Aorta (tissue), 5 donors: ENCODE measurements around the gene BCO1. TPM values are rescaled to one million over a fixed set of nuclear protein-coding genes. Genes with fewer than 3 reads are reported as not detected.

ENCODE experiments used
- ATAC-seq: fragments of 200-7000 bp; cut with Tn5 transposase; one replicate; pipeline ENCODE4 v1.9.1; 2022; ENCODE audit warnings: moderate library complexity; ENCODE audit not compliant: low FRiP score
- DNase-seq, 2 donors: peaks; one replicate each; pipeline ENCODE4 v3.0.0-alpha.2; 2020
- H3K27ac ChIP-seq, 2 donors: one replicate each; pipeline ENCODE4 v1.5.1; 2013; ENCODE audit warnings: low read length in 2 of 2, mild to moderate bottlenecking in 2 of 2, moderate library complexity in 2 of 2, control low read depth in 1 of 2, inconsistent platforms in 1 of 2, low read depth in 1 of 2
- H3K27me3 ChIP-seq, 2 donors: one replicate each; pipeline ENCODE4 v1.6.1; 2013; ENCODE audit warnings: control low read depth in 1 of 2, low read length in 1 of 2, mild to moderate bottlenecking in 1 of 2, moderate library complexity in 1 of 2; ENCODE audit not compliant: insufficient read depth in 2 of 2, control insufficient read depth in 1 of 2
- H3K36me3 ChIP-seq, 2 donors: one replicate each; pipeline ENCODE4 v1.6.1; 2013; ENCODE audit warnings: control low read depth in 1 of 2, low read length in 1 of 2, mild to moderate bottlenecking in 1 of 2; ENCODE audit not compliant: insufficient read depth in 2 of 2, control insufficient read depth in 1 of 2
- H3K4me1 ChIP-seq, 2 donors: one replicate each; pipeline ENCODE4 v1.6.1; 2013; ENCODE audit warnings: low read length in 2 of 2, control low read depth in 1 of 2, mild to moderate bottlenecking in 1 of 2, moderate library complexity in 1 of 2; ENCODE audit not compliant: insufficient read depth in 2 of 2, control insufficient read depth in 1 of 2
- H3K4me3 ChIP-seq, 2 donors: one replicate each; pipeline ENCODE4 v1.5.1; 2013; ENCODE audit warnings: low read length in 2 of 2, control low read depth in 1 of 2, mild to moderate bottlenecking in 1 of 2
- H3K9me3 ChIP-seq: one replicate; pipeline ENCODE4 v1.6.1; 2013; ENCODE audit warnings: mild to moderate bottlenecking, low read length; ENCODE audit not compliant: control insufficient read depth
- WGBS, 2 donors: extraction: QIAGEN DNeasy Blood & Tissue Kit; methylation state at CpG; one replicate each; pipeline ENCODE4 v1.1.7; 2013; 5-methylcytosine and 5-hydroxymethylcytosine counted together
- intact Hi-C, 2 donors: fragments of 100-400 bp; cut with DNase I; formaldehyde crosslinking; loops; one replicate each; pipeline versions ENCODE4 v1.14.2 to v1.15.0; 2022
- polyA plus RNA-seq, 2 donors: library from polyadenylated mRNA; stranded (reverse); fragments of 200-250 nt; gene quantifications; one replicate each; pipeline ENCODE4 v1.2.3, GENCODE V29; 2013
- total RNA-seq, 2 donors: library from RNA; stranded (reverse); fragmentation: NEBNext Ultra II Directional; extraction: Animal tissue kit (Norgen Biotek cat#: 25700); gene quantifications; one replicate each; pipeline ENCODE4 v1.2.1, GENCODE V29; 2021
- donor health status: healthy with polysubstance abuse.
- donor health status: Bipolar disorder and iron deficiency.
- donor health status: DM: no; HTN: no; CAD: no.
- donor health status: DM: no; HTN: no; CAD: no.
- donor health status: DM: yes; HTN: yes; CAD: no.

Gene BCO1
- total and polyA plus RNA-seq, 4 donors, result 3.5 TPM; not detected in 3

DNA sequence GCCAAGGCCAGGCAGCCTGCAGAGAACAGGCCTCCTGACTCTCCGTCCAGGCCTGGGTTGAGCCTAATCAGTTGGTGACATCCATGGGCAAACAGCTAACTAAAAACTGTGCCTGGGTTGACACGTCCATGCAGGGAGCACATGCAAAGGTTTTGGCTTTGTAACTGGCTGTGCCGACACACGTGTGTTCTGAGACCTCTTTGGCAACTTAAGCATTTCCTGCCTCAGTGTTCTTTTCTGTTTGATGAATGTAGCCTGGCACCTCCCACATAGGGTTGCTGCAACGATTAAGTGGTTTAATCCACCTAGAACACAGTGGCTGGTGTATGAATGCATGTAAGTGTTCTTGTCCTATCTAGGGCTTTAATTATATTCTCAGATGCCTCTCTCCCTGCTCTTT lies 3.2 kb downstream of the BCO1 start:
- H3K9me3 ChIP-seq, result no peaks in the 10 kb centered on the region
- DNase-seq (no peak), ATAC-seq (no peak)
- no peaks in the 10 kb centered on the region for H3K27me3 ChIP-seq
- H3K4me3 ChIP-seq, result no peak overlapping the region
- H3K27ac ChIP-seq, result no peak overlapping the region
- intact Hi-C loops, result no loop called here
- no peaks in the 10 kb centered on the region for H3K4me1 ChIP-seq
- 85 to 88% methylated on average over 5 of the region's 5 CpGs for WGBS, 2 donors
- no peaks in the 10 kb centered on the region for H3K36me3 ChIP-seq

DNA sequence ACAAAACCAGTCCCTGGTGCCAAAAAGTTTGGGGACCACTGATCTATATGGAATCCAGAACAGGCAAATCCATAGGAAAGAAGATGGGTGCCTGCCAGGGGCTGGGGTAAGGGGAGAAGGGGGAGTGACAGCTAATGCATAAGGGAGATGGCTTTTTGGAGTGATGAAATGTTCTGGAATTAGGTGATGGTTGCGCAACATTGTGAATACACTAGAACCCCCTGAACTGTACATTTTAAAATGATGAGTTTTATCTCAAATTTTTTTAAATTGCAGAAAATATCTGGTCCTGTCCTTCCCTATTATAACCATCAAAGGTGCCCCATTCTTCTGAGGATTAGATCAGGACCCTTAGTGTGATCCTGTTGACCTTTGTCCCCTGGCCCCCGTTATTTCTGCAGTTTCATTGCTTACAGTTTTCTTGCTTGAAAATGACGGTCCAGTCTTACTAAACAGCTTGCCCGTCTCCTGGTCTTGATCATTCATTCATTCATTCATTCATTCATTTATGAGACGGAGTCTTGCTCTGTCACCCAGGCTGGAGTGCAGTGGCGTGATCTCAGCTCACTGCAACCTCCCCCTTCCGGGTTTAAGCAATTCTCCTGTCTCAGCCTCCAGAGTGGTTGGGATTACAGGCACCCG lies 4.6 kb downstream of the BCO1 start:
- no peak overlapping the region for H3K27ac ChIP-seq

DNA sequence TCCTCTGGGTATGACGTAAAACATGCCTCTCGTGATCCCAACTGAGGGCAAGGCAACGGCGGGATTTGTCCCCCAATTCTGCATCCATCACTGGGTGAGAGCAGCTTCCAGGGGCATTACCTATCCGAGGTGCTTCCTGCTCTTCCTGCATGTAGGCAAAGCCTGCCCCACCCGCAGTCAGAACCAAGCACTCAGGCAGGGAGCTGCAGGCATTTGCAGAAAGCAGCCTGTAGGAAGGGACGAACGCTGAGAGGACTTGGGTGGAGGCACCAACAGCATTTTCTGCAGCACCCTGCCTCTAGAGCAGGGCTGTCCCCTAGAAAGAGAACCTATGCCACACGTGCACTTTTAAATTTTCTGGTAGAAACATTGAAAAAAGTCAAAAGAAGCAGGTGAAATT lies 5.5 kb downstream of the BCO1 start:
- DNase-seq, result no peak
- no peak overlapping the region for H3K4me3 ChIP-seq
- no peaks in the 10 kb centered on the region for H3K27me3 ChIP-seq
- no peak overlapping the region for H3K27ac ChIP-seq
- intact Hi-C loops, result no loop called here
- no peaks in the 10 kb centered on the region for H3K9me3 ChIP-seq
- no peaks in the 10 kb centered on the region for H3K4me1 ChIP-seq
- ATAC-seq, result no peak
- H3K36me3 ChIP-seq, result no peaks in the 10 kb centered on the region
- 53 to 57% methylated on average over 9 of the region's 9 CpGs for WGBS, 2 donors

More for the DNA sequence above, 4.6 kb downstream of the BCO1 start:
- intact Hi-C loops, result no loop called here
- ATAC-seq, result no peak
- H3K9me3 ChIP-seq, result no peaks in the 10 kb centered on the region
- H3K4me3 ChIP-seq, result no peak overlapping the region
- no peaks in the 10 kb centered on the region for H3K4me1 ChIP-seq
- no peaks in the 10 kb centered on the region for H3K27me3 ChIP-seq
- H3K36me3 ChIP-seq, result no peaks in the 10 kb centered on the region
- 85 to 87% methylated on average over 8 of the region's 8 CpGs for WGBS, 2 donors
- DNase-seq, result no peak

DNA sequence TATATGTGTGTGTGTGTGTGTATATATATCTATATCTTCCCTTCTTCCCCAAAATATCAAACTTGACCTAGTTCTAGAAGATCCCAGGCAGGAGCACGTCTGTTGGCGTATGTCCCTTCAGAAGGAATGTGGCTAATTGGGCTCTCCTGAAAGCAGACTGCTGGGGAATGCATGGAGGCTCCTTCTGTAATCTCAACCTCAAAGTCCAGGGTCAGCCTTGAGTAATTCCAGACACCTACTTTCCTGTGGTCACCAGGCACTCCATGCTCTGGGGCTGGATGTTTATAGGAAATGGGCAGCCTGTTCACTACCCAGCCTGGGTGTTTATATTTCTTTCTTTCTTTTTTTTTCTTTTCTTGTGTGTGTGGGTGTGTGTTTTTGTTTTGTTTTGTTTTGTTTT lies 13.4 kb downstream of the BCO1 start:
- Histone ChIP-seq H3K36me3 (no peaks in the 10 kb centered on the region), H3K4me1 (no peaks in the 10 kb centered on the region), H3K4me3 (no peak overlapping the region), H3K27ac (no peak overlapping the region), H3K9me3 (no peaks in the 10 kb centered on the region), H3K27me3 (no peaks in the 10 kb centered on the region)
- intact Hi-C loops, result no loop called here
- DNase-seq, result no peak
- 67 to 73% methylated on average over 2 of the region's 2 CpGs for WGBS, 2 donors
- ATAC-seq, result no peak

DNA sequence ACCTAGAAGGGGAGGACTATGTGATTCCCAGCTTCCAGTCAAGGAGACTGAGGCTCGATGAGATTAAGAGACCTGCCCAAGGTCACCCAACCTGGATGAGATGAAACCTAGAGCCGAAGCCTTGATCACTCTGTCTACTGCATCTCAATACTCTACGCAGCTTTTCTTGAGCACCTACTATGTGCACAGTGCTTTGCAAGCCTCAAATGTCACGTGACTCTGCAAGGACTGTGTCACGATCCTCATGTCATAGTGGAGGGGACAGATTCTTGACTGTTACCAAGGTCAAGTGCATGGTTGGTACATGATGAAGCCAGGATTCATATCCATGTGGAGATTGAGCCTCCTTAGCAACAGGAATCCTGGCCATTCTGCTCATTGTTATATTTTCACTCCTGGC lies 14.7 kb downstream of the BCO1 start:
- Histone ChIP-seq H3K9me3 (no peaks in the 10 kb centered on the region), H3K27me3 (no peaks in the 10 kb centered on the region), H3K36me3 (no peaks in the 10 kb centered on the region), H3K4me1 (no peaks in the 10 kb centered on the region), H3K4me3 (no peak overlapping the region), H3K27ac (no peak overlapping the region)
- ATAC-seq (no peak), DNase-seq (no peak)
- WGBS, 2 donors, result 89 to 94% methylated on average over 5 of the region's 5 CpGs
- intact Hi-C loops, result no loop called here

DNA sequence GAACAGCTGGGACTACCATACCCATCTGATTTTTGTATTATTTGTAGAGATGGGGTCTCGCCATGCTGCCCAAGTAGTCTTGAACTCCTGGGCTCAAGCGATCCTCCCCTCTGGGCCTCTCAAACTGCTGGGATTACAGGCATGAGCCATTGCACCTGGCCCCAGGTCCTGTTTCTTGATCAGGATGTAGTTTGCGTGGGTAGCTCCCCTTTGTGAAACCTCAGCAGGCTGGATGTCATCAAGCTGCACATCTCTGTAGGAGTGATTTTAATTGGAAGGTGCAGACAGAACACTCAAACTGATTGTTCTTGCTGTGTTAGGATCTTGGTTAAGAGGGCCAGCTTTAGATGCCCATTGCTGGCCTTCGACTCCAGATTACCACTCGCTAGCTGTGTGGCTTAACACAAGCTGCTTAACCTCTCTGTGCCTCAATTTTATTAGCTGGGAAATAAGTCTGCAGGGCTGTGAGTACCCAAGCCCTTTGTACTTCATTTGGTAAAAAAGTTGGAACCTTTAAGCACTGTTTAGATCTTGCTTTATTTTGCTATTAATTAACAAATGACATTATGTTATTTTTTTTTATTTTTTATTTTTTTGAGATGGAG lies 16.5 kb downstream of the BCO1 start:
- H3K27me3 ChIP-seq, result no peaks in the 10 kb centered on the region
- DNase-seq, result no peak
- H3K4me1 ChIP-seq, result no peaks in the 10 kb centered on the region
- H3K36me3 ChIP-seq, result no peaks in the 10 kb centered on the region
- no peak for ATAC-seq
- no peak overlapping the region for H3K27ac ChIP-seq
- no peak overlapping the region for H3K4me3 ChIP-seq
- 94% methylated on average over 5 of the region's 5 CpGs for WGBS, 2 donors
- intact Hi-C loops, result no loop called here
- H3K9me3 ChIP-seq, result no peaks in the 10 kb centered on the region

DNA sequence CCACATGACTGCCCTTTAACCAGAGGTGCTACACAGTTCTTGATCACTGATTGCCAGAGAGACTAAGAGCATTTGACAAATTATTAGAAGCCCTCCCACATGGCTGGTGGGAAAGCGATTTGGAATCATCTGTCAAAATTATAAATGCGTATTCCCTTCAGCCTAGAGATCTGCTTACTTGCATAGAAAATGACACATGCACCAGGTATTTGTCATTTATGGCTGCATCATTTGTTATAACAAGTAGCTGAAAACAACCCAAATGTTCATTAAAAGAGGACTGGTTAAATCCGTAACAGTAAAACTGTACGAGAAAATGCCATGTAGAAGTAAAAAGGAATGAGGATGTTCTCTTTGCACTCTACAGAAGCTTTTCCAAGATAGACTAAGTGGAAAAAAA lies 21.4 kb downstream of the BCO1 start:
- H3K27ac ChIP-seq, result no peak overlapping the region
- ATAC-seq (no peak), DNase-seq (no peak)
- no peaks in the 10 kb centered on the region for H3K9me3 ChIP-seq
- no peaks in the 10 kb centered on the region for H3K36me3 ChIP-seq
- no peaks in the 10 kb centered on the region for H3K27me3 ChIP-seq
- WGBS, 2 donors, result 78 to 80% methylated on average over 4 of the region's 4 CpGs
- intact Hi-C loops, result no loop called here
- no peak overlapping the region for H3K4me3 ChIP-seq
- H3K4me1 ChIP-seq, result no peaks in the 10 kb centered on the region

DNA sequence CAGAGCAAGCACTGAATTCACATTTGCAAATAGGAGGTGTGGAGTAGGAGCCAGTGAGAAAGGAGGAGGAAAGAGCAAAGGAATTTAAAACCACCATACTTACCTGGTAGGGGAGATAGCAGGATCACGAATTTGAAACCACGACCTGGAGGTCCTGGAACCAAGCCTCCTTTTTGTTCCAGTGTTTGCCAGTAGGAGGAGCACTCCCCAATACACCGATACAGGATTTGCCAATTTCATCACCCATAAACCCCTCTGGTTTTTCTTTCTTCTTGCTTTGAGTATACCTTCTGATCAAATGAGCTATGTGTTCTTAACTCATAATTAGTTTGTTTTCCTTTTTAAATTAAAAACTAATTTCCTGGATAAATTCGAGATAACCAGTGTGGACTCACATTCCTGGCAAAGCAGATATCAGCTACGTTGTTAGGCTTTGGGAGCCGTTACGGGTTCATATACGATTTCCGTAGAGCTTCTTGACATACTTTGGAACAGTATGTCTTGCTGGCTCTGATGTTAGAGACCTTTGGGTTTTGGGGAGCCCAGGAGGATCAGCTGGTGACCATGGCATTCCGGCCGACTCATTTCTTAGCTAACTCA lies 22.7 kb downstream of the BCO1 start:
- no peak overlapping the region for H3K27ac ChIP-seq
- WGBS, 2 donors, result 73 to 80% methylated on average over 11 of the region's 11 CpGs
- no peaks in the 10 kb centered on the region for H3K36me3 ChIP-seq
- H3K4me3 ChIP-seq, result no peak overlapping the region
- H3K9me3 ChIP-seq, result no peaks in the 10 kb centered on the region
- no peaks in the 10 kb centered on the region for H3K4me1 ChIP-seq
- no peaks in the 10 kb centered on the region for H3K27me3 ChIP-seq
- DNase-seq (no peak), ATAC-seq (no peak)
- intact Hi-C loops, result no loop called here
